GM21786 (cell line): ENCODE measurements around the gene KIF18B.

Experiments
- ATAC-seq: cut with Tn5 transposase; IDR thresholded peaks from one replicate; pipeline ENCODE4 v1.9.1; 2021; ENCODE audit not compliant: unreplicated experiment

KIF18B gene

GRCh38 chr17:44921122-44921882, 26.3 kb downstream of the KIF18B start:
- ATAC-seq, result no peak

GRCh38 chr17:44920565-44920940, 27.0 kb downstream of the KIF18B start:
- ATAC-seq, result no peak

- peak; percentile 78 for ATAC-seq
Observed at GRCh38 chr17:44919885-44920564, 27.5 kb downstream of the KIF18B start.

- no peak for ATAC-seq
Observed at GRCh38 chr17:44919411-44919810, 28.2 kb downstream of the KIF18B start.

- no peak for ATAC-seq
Observed at GRCh38 chr17:44918006-44918405, 29.6 kb downstream of the KIF18B start.

- no peak for ATAC-seq
Observed at GRCh38 chr17:44917456-44917855, 30.1 kb downstream of the KIF18B start.

- no peak for ATAC-seq
Observed at GRCh38 chr17:44916781-44917241, 30.8 kb downstream of the KIF18B start.

GRCh38 chr17:44915862-44916780, 31.5 kb downstream of the KIF18B start:
- no peak for ATAC-seq

- ATAC-seq, result no peak
Observed at GRCh38 chr17:44915321-44915726, 32.2 kb downstream of the KIF18B start, which contains the start of gene GFAP. Gene GFAP, minus strand, starts transcription at chr17:44915500. Its CDS starts 14 bp downstream, at chr17:44915486.

- no peak for ATAC-seq
Observed at GRCh38 chr17:44914698-44915271, 32.8 kb downstream of the KIF18B start.

GRCh38 chr17:44914148-44914547, 33.4 kb downstream of the KIF18B start:
- no peak for ATAC-seq

GRCh38 chr17:44913676-44914075, 33.9 kb downstream of the KIF18B start:
- ATAC-seq, result no peak

GRCh38 chr17:44912763-44913544, 34.6 kb downstream of the KIF18B start:
- ATAC-seq, result no peak

GRCh38 chr17:44911133-44912001, 36.2 kb downstream of the KIF18B start:
- no peak for ATAC-seq

GRCh38 chr17:44910231-44911106, 37.1 kb downstream of the KIF18B start:
- no peak for ATAC-seq

- no peak for ATAC-seq
Observed at GRCh38 chr17:44909681-44910144, 37.9 kb downstream of the KIF18B start.

GRCh38 chr17:44908761-44909326, 38.7 kb downstream of the KIF18B start:
- no peak for ATAC-seq
